LNCaP clone FGC (cell line): ENCODE results near the gene KRT27.
"Not testable (repeated sequence)": the region's sequence is repeated elsewhere in the genome, so short reads cannot be mapped to it uniquely, and the experiment has no call there.

ENCODE experiments used
- DNase-seq: peaks from one replicate; pipeline ENCODE4 v3.0.0-alpha.2; 2011; ENCODE audit warnings: low read depth
- H3K4me3 ChIP-seq: 2 replicates; pipeline ENCODE4 v1.5.1; 2011; ENCODE audit warnings: mild to moderate bottlenecking, low read depth, low read length, control low read depth
- CTCF ChIP-seq: IDR thresholded peaks from 2 replicates; pipeline ENCODE4 v1.5.1; 2012; ENCODE audit warnings: mild to moderate bottlenecking; ENCODE audit not compliant: control insufficient read depth, insufficient read depth; ENCODE audit errors: extremely low read depth

The KRT27 gene

GRCh38 chr17:40817103-40817682 lies 34.8 kb upstream of the KRT27 start:
- no peak overlapping the region; the same call in 1 of the 2 replicates for H3K4me3 ChIP-seq
- TF ChIP-seq CTCF = no peak
- DNase-seq = no peak

GRCh38 chr17:40816569-40816968 lies 34.2 kb upstream of the KRT27 start:
- no peak for DNase-seq
- TF ChIP-seq CTCF = no peak
- H3K4me3 ChIP-seq = no peak overlapping the region

DNA sequence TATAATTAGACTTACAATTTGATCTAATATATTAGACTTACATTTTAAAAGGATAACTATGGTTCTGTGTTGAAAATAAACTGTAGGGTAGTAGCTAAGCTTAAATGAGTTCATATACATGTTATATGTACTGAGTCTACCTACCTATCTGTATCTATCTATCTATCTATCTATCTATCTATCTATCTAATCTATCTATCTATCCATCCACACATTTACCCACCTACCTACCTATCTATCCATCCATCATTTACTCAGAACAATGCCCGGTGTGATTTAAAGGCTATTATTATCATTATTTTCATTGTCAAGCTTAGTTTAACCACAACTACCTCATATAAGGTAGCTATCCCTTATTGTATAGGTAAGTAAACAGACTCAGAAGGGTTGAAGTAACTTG lies 33.0 kb upstream of the KRT27 start:
- no peak for TF ChIP-seq CTCF
- no peak for DNase-seq

GRCh38 chr17:40814657-40815056 lies 32.3 kb upstream of the KRT27 start:
- not testable (repeated sequence) for H3K4me3 ChIP-seq, DNase-seq

More for the DNA sequence above, 33.0 kb upstream of the KRT27 start:
- H3K4me3 ChIP-seq = no peak overlapping the region

- H3K4me3 ChIP-seq = no peak overlapping the region
- no peak for DNase-seq
- TF ChIP-seq CTCF = no peak
Observed at GRCh38 chr17:40813804-40814203, 31.5 kb upstream of the KRT27 start.

GRCh38 chr17:40812639-40813038 lies 30.3 kb upstream of the KRT27 start:
- TF ChIP-seq CTCF = no peak
- DNase-seq = no peak
- no peak overlapping the region for H3K4me3 ChIP-seq

- no peak for TF ChIP-seq CTCF
- no peak overlapping the region for H3K4me3 ChIP-seq
- no peak for DNase-seq
Observed at GRCh38 chr17:40810494-40810893, 28.1 kb upstream of the KRT27 start.
